Suprapubic skin (tissue), 3 donors: ENCODE results near the gene DYNLT2B.

Source experiments
- EP300 ChIP-seq: sonication (generic); formaldehyde crosslinking; IDR thresholded peaks from one replicate; pipeline ENCODE4 v1.6.1; 2017; ENCODE audit warnings: antibody characterized with exemption
- POLR2A ChIP-seq, 2 donors: fragments of 450-650 bp; IDR thresholded peaks; one replicate each; pipeline ENCODE4 v1.6.1; 2017; ENCODE audit warnings: antibody characterized with exemption in 2 of 2, mild to moderate bottlenecking in 2 of 2, moderate library complexity in 2 of 2
- TF ChIP-seq, protein P1 (sequence below), 2 donors: fragments of 200-600 bp in 1 of 2; fragments of 450-650 bp in 1 of 2; sonication (generic) in 1 of 2; IDR thresholded peaks; one replicate each; pipeline ENCODE4 v1.5.1; 2016 to 2019; ENCODE audit warnings: antibody characterized with exemption in 2 of 2, mild to moderate bottlenecking in 1 of 2, moderate library complexity in 1 of 2

DNA sequence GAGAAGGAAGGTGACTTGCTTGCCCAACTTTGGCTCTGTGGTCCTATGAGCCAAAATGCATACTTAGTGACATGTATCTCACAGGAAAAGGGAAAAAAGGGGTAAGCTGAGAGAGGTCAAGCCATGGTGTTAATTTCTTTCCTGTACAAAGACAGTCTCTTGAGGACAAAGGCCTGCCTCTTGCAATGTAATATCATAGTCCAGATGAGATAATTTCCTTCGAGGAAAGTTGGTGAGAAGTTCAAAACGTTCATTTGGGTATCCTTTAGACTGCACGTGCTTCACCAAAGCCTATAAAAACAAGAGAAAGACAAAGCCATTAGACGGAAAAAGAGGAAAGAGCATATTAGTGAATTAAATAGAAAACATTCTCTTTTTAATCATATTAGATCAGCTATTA is 38.5 kb upstream of the DYNLT2B start:
- no peak for TF ChIP-seq POLR2A (IDR thresholded peaks at IDR 0.05)
- TF ChIP-seq, protein P1, sequence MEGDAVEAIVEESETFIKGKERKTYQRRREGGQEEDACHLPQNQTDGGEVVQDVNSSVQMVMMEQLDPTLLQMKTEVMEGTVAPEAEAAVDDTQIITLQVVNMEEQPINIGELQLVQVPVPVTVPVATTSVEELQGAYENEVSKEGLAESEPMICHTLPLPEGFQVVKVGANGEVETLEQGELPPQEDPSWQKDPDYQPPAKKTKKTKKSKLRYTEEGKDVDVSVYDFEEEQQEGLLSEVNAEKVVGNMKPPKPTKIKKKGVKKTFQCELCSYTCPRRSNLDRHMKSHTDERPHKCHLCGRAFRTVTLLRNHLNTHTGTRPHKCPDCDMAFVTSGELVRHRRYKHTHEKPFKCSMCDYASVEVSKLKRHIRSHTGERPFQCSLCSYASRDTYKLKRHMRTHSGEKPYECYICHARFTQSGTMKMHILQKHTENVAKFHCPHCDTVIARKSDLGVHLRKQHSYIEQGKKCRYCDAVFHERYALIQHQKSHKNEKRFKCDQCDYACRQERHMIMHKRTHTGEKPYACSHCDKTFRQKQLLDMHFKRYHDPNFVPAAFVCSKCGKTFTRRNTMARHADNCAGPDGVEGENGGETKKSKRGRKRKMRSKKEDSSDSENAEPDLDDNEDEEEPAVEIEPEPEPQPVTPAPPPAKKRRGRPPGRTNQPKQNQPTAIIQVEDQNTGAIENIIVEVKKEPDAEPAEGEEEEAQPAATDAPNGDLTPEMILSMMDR (IDR thresholded peaks at IDR 0.05) = no peak
- no peak for TF ChIP-seq EP300
